Fibroblast of pulmonary artery (primary cell): ENCODE results near the gene TRAF3IP1.

Source experiments
- DNase-seq: peaks from one replicate; pipeline ENCODE4 v3.0.0-alpha.2; 2010; ENCODE audit warnings: low read depth
- H3K4me3 ChIP-seq: replicated peaks from 2 replicates; pipeline ENCODE4 v1.5.1; 2011; ENCODE audit warnings: low read depth, mild to moderate bottlenecking, control low read depth, low read length, moderate library complexity
- TF ChIP-seq, protein P1 (sequence below): IDR thresholded peaks from 2 replicates; pipeline ENCODE4 v1.5.1; 2011; ENCODE audit warnings: mild to moderate bottlenecking, control low read depth, low read length, inconsistent platforms; ENCODE audit errors: missing control alignments

The TRAF3IP1 gene

DNA sequence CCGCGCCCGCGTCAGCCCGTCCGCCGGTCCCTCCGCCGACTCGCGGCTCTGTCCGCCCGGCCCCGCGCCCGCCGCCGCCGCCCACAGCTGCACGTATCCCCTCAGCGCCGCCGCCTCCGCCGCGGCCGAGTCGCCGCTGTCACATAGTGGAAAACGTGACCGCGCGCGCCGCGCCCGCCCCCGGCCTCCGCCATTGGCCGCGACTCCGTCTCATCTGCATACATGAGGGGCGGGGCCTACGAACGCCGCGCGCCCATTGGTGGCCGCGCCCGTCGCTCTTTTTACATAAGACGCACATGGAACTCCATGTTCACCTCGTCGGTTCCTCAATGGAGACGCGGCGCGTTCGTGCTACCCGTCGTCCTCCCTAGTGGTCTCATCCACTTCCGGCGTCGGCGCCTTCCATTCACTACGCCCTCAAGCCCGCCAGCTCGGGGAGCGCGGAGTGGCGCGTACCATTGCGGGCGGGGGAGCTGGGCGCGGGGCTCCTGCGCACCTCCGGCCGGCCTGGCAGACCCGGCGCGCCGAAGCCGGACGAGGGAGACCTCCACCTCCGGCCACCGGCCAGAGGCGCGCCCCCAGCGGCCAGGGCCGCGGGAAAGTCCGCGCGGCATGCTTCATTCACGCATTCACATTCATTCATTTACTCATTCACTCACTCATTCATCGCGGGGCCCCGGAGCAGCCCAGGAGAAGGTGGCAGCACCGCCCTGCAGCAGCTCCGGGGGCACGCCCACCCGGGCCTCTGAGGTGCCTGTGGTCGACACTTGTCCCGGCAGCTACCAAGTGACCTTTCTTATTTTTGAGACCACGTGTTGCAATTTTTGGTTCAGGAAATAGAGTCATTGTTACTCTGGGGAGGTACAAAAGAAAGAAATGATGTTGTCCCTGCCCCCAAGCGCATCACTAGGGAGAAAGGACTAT is 31.4 kb upstream of the TRAF3IP1 start:
- TF ChIP-seq, protein P1, sequence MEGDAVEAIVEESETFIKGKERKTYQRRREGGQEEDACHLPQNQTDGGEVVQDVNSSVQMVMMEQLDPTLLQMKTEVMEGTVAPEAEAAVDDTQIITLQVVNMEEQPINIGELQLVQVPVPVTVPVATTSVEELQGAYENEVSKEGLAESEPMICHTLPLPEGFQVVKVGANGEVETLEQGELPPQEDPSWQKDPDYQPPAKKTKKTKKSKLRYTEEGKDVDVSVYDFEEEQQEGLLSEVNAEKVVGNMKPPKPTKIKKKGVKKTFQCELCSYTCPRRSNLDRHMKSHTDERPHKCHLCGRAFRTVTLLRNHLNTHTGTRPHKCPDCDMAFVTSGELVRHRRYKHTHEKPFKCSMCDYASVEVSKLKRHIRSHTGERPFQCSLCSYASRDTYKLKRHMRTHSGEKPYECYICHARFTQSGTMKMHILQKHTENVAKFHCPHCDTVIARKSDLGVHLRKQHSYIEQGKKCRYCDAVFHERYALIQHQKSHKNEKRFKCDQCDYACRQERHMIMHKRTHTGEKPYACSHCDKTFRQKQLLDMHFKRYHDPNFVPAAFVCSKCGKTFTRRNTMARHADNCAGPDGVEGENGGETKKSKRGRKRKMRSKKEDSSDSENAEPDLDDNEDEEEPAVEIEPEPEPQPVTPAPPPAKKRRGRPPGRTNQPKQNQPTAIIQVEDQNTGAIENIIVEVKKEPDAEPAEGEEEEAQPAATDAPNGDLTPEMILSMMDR = peak; percentile 3
- H3K4me3 ChIP-seq = peak overlapping the region; percentile 72
- peak; percentile 99 for DNase-seq

DNA sequence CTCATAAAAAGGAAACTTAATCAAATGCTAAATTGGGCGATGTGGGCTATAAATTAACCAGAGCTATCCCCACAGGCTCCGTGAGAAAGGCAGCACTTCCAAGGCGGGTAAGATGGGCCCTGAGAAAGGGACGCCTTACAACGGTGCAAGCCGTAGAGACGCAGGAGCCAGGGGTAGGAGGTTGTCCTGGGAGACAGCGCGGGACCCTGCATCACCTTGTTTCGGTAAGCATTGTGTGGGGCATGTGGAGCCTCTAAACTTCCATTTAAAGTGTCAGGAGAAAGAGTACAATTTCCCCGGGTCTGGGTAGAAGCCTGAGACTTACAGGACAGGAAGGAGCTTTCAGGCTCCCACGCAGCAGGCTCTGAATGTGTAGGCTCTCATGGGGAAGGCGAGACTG is 30.7 kb upstream of the TRAF3IP1 start:
- H3K4me3 ChIP-seq = peak overlapping the region; percentile 72
- no peak for DNase-seq
- TF ChIP-seq, protein P1 = no peak

DNA sequence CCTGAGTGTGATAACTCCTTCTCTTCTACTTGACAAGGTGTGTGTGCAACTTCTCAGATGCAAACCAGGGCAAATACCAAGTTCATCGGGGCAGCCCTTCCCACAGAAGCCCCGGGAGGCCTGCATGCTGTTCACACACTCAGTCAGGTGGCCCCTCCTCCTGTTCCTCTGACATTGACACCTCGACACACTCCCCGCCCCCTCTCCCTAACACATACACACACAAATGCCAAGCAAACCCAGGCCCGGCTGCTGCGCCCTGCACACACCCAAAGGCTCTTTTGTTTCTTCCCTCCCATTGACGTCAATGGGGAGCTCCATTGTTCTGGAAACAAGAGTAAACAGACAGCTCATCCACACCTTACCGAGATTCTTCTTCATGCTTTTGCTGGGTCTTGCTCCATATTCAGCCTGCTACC is 30.2 kb upstream of the TRAF3IP1 start:
- TF ChIP-seq, protein P1 = no peak
- DNase-seq = peak; percentile 87
- H3K4me3 ChIP-seq = no peak overlapping the region

- DNase-seq = no peak
- TF ChIP-seq, protein P1 = no peak
- H3K4me3 ChIP-seq = no peak overlapping the region
These were observed 29.4 kb upstream of the TRAF3IP1 start for GRCh38 chr2:238290715-238291549.

GRCh38 chr2:238291550-238292281 is 28.6 kb upstream of the TRAF3IP1 start:
- no peak overlapping the region for H3K4me3 ChIP-seq
- TF ChIP-seq, protein P1 = no peak
- no peak for DNase-seq

DNA sequence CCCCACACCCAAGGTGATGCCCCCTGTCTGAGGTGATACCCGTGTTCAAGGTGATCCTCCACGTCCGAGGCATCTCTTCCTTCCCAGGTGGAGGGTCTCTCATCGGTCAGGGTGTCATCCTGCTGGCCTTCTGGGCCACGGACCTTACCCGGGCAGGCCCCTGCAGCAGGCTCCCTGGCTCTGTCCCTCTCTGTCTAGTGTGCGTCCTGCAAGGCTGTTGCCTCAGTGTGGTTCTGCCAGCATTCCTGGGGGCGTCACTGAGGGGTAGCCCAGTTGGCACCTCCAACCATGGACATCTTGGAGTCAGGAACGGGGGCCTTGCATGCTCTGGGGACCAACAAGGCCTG is 26.3 kb upstream of the TRAF3IP1 start:
- no peak for DNase-seq
- no peak overlapping the region for H3K4me3 ChIP-seq
- TF ChIP-seq, protein P1 = no peak
